Epithelial cell of umbilical artery (primary cell): ENCODE measurements around the gene MT1E. TPM values are rescaled to one million over a fixed set of nuclear protein-coding genes. Genes with fewer than 3 reads are reported as not detected.

Experiments
- total RNA-seq: library from RNA; depleted of rRNA; stranded (reverse); fragments of >200 nt; gene quantifications from 2 replicates; pipeline ENCODE4 v1.2.3, GENCODE V29; 2014

MT1E gene
- total RNA-seq, result 14.1 and 18.5 TPM in 2 replicates

GRCh38 chr16:56625140-56625942 is at the start of gene MT1E:
Gene MT1E, plus strand, starts transcription at chr16:56625781. Its CDS starts 71 bp downstream, at chr16:56625852.

GRCh38 chr16:56589141-56590039 is 36.2 kb upstream of the MT1E start, which contains the start of gene MT3:
Gene MT3, plus strand, starts transcription at chr16:56589528. Its CDS starts 63 bp downstream, at chr16:56589591.

GRCh38 chr16:56608043-56608875 is 17.3 kb upstream of the MT1E start, which contains the start of gene MT2A:
Gene MT2A, plus strand, starts transcription at chr16:56608584. Its CDS starts 72 bp downstream, at chr16:56608656.

GRCh38 chr16:56632156-56632847 is 6.7 kb downstream of the MT1E start, which contains the start of gene MT1M:
Gene MT1M, plus strand, starts transcription at chr16:56632659. Its CDS starts 73 bp downstream, at chr16:56632732.

GRCh38 chr16:56637814-56638750 is 12.5 kb downstream of the MT1E start, which contains the start of gene MT1A:
Gene MT1A, plus strand, starts transcription at chr16:56638666. Its CDS starts 73 bp downstream, at chr16:56638739.

GRCh38 chr16:56651586-56651985 is 26.0 kb downstream of the MT1E start, which contains the start of gene MT1B:
Gene MT1B, plus strand, starts transcription at chr16:56651886. Its CDS starts 68 bp downstream, at chr16:56651954.

GRCh38 chr16:56657555-56658326 is 32.2 kb downstream of the MT1E start, which contains the start of gene MT1F:
Gene MT1F, plus strand, starts transcription at chr16:56657959. Its CDS starts 100 bp downstream, at chr16:56658059.

GRCh38 chr16:56667581-56668571 is 42.3 kb downstream of the MT1E start, which contains the start of gene MT1G:
Gene MT1G, minus strand, starts transcription at chr16:56668065. Its CDS starts 72 bp downstream, at chr16:56667993.

GRCh38 chr16:56669005-56669839 is 43.6 kb downstream of the MT1E start, which contains the start of gene MT1H:
Gene MT1H, plus strand, starts transcription at chr16:56669814. Its CDS starts 71 bp downstream, at chr16:56669885.

Other genes with a start within 250 kb of the MT1E start
- 177 and 201 TPM in 2 replicates for gene AMFR, start 200.2 kb upstream of the MT1E start, total RNA-seq
- gene NUDT21, start 174.4 kb upstream of the MT1E start, total RNA-seq, result 80.6 and 102 TPM in 2 replicates
- 47.1 and 159 TPM in 2 replicates for gene OGFOD1, start 174.2 kb upstream of the MT1E start, total RNA-seq
- 50.0 and 63.5 TPM in 2 replicates for gene BBS2, start 105.8 kb upstream of the MT1E start, total RNA-seq
- gene MT4, start 60.7 kb upstream of the MT1E start, total RNA-seq, result not detected in 2 replicates
- gene MT3, start 36.3 kb upstream of the MT1E start, total RNA-seq, result not detected in 2 replicates
- gene MT2A, start 17.2 kb upstream of the MT1E start, total RNA-seq, result 12.8 and 46.1 TPM in 2 replicates
- gene MT1M, start 6.9 kb downstream of the MT1E start, total RNA-seq, result not detected in 2 replicates
- gene MT1A, start 12.9 kb downstream of the MT1E start, total RNA-seq, result 0.97 TPM in 1 of 2 replicates, not detected in the other
- not detected in 2 replicates for gene MT1B, start 26.1 kb downstream of the MT1E start, total RNA-seq
- gene MT1F, start 32.2 kb downstream of the MT1E start, total RNA-seq, result 0.32 TPM in 1 of 2 replicates, not detected in the other
- gene MT1G, start 42.3 kb downstream of the MT1E start, total RNA-seq, result not detected in 2 replicates
- gene MT1H, start 44.0 kb downstream of the MT1E start, total RNA-seq, result not detected in 2 replicates
- 3.0 and 7.1 TPM in 2 replicates for gene MT1X, start 56.7 kb downstream of the MT1E start, total RNA-seq
- gene NUP93, start 104.3 kb downstream of the MT1E start, total RNA-seq, result 74.2 and 87.1 TPM in 2 replicates
- gene SLC12A3, start 239.4 kb downstream of the MT1E start, total RNA-seq, result not detected in 2 replicates